ENCODE measurements around the gene HS6ST1.

- TF ChIP-seq CTCF (IDR thresholded peaks at IDR 0.05; ENCODE audit: borderline replicate concordance, extremely low read depth, low read length, poor library complexity, severe bottlenecking), result no peak
- no peak for TF ChIP-seq EZH2 (IDR thresholded peaks at IDR 0.05; ENCODE audit: borderline replicate concordance, low read depth, low read length, severe bottlenecking)
These were observed 101.0 kb downstream of the HS6ST1 start for GRCh38 chr2:128217671-128218070.
